Karpas-422 (cell line): Measurements from ENCODE around the gene MAGI2. TPM values are rescaled to one million over a fixed set of nuclear protein-coding genes. Genes with fewer than 3 reads are reported as not detected.

Source experiments
- DNase-seq: peaks from one replicate; pipeline ENCODE4 v3.0.0-alpha.2; 2015
- H2AFZ ChIP-seq: fragments of 200-600 bp; sonication (generic); 2 replicates; pipeline ENCODE4 v1.6.1; 2014; ENCODE audit warnings: antibody characterized with exemption, low read length, mixed read lengths
- H3K27ac ChIP-seq: fragments of 200-600 bp; sonication (generic); 2 replicates; pipeline ENCODE4 v1.5.1; 2014; ENCODE audit warnings: mild to moderate bottlenecking, low read length, moderate library complexity
- H3K27me3 ChIP-seq: fragments of 200-600 bp; sonication (generic); 2 replicates; pipeline ENCODE4 v1.6.1; 2014; ENCODE audit warnings: low read length, mixed read lengths
- H3K36me3 ChIP-seq: fragments of 200-600 bp; sonication (generic); 2 replicates; pipeline ENCODE4 v1.6.1; 2014; ENCODE audit warnings: low read length, mixed read lengths; ENCODE audit not compliant: insufficient read depth
- H3K4me1 ChIP-seq: fragments of 200-600 bp; sonication (generic); 2 replicates; pipeline ENCODE4 v1.6.1; 2014; ENCODE audit warnings: mild to moderate bottlenecking, low read length, mixed read lengths
- H3K4me2 ChIP-seq: fragments of 200-600 bp; sonication (generic); 2 replicates; pipeline ENCODE4 v1.6.1; 2014; ENCODE audit warnings: low read length, low read depth, mild to moderate bottlenecking; ENCODE audit not compliant: poor library complexity, severe bottlenecking
- H3K4me3 ChIP-seq: fragments of 200-600 bp; sonication (generic); 2 replicates; pipeline ENCODE4 v1.5.1; 2014; ENCODE audit warnings: mild to moderate bottlenecking, antibody characterized with exemption, low read length, mixed read lengths
- H3K79me2 ChIP-seq: fragments of 200-600 bp; sonication (generic); 2 replicates; pipeline ENCODE4 v1.6.1; 2014; ENCODE audit warnings: mild to moderate bottlenecking, low read length, mixed read lengths
- H3K9ac ChIP-seq: fragments of 200-600 bp; sonication (generic); 2 replicates; pipeline ENCODE4 v1.6.0; 2014; ENCODE audit warnings: low read length
- H3K9me2 ChIP-seq: fragments of 200-600 bp; sonication (generic), shearing (Covaris generic); replicated peaks from 2 replicates; pipeline ENCODE4 v1.6.0; 2014; ENCODE audit warnings: mild to moderate bottlenecking, low read length, moderate library complexity; ENCODE audit not compliant: insufficient read depth
- H3K9me3 ChIP-seq: fragments of 300-700, 200-600 bp; sonication (generic); 2 replicates; pipeline ENCODE4 v1.6.1; 2014; ENCODE audit warnings: low read length, mixed read lengths
- H4K20me1 ChIP-seq: fragments of 200-600 bp; sonication (generic); 2 replicates; pipeline ENCODE4 v1.6.1; 2014; ENCODE audit warnings: mild to moderate bottlenecking, antibody characterized with exemption, low read length, low read depth; ENCODE audit not compliant: insufficient read depth
- total RNA-seq: library from RNA; depleted of rRNA; stranded (reverse); fragments of >200 nt; shearing (Covaris generic); gene quantifications from 2 replicates; pipeline ENCODE4 v1.2.3, GENCODE V29; 2014; ENCODE audit warnings: low replicate concordance

MAGI2 gene
- total RNA-seq, 1 experiment from 2014 or later = 0.93 TPM

DNA sequence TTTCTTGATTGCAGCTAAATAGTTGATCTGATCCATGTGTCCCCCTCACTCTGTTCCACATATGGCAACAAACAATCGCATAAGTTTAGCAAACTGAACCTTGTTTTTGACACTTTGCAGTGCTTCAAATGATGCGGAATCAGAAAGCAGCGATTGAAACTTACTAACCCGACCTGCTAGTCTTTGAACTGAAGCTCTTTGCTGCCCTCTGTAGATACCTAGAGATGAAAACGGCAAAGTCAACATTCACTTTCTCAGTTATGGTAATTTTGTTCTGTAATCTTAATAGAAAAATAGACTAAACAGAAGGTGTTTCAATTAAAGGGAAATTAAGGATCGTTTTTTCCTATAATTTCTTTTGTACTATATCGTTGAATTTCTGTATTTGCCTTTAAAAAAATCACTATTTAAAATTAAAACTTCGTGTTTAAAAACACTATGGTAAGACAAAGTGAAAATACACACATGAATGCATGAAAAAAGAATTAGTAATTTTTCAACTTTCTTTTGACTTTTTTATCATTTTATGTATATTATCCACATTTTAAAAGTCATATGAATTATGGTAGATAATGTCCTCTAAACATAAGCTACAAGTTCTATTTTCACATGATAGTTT, 276.5 kb downstream of the MAGI2 start:
- H2AFZ ChIP-seq = no peak overlapping the region
- H3K79me2 ChIP-seq = no peaks in the 10 kb centered on the region
- no peaks in the 10 kb centered on the region for H4K20me1 ChIP-seq
- H3K27ac ChIP-seq = no peak overlapping the region
- H3K9me2 ChIP-seq = no peaks in the 10 kb centered on the region; the same call in 1 of the 2 replicates
- 0 out of 2 replicates have a peak, but pooled peaks cover 3% of the 10 kb centered on the region for H3K9me3 ChIP-seq
- no peak overlapping the region for H3K9ac ChIP-seq
- H3K4me2 ChIP-seq = no peak overlapping the region
- no peak overlapping the region for H3K4me3 ChIP-seq
- no peaks in the 10 kb centered on the region for H3K4me1 ChIP-seq
- H3K36me3 ChIP-seq = no peaks in the 10 kb centered on the region
- H3K27me3 ChIP-seq = no peaks in the 10 kb centered on the region
- DNase-seq = peak; percentile 67

DNA sequence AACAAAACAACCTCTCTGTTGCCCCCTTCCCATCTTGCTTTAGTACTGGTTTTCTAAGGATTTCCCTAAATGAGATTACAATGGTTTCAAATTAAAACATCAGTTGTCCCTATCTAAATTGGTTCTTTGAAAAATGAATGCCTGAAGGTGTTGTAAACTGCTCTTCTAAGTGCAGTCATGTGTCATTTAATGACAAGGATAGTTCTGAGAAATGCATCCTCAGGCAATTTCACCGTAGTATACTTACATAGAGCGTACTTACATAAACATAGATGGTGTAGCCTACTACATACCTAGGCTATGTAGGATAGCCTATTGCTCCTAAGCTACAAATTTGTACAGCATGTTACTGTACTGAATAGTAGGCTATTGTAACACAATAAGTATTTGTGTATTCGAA, 278.1 kb downstream of the MAGI2 start:
- Histone ChIP-seq H3K27ac (no peak overlapping the region), H3K4me2 (no peak overlapping the region), H3K36me3 (no peaks in the 10 kb centered on the region), H3K27me3 (no peaks in the 10 kb centered on the region), H3K9ac (no peak overlapping the region), H3K4me1 (no peaks in the 10 kb centered on the region), H3K9me2 (no peaks in the 10 kb centered on the region; the same call in 1 of the 2 replicates), H3K9me3 (peaks cover 8% of the 10 kb centered on the region; the same call in 1 of the 2 replicates), H4K20me1 (no peaks in the 10 kb centered on the region), H3K4me3 (no peak overlapping the region), H3K79me2 (no peaks in the 10 kb centered on the region), H2AFZ (no peak overlapping the region)
- DNase-seq = no peak

GRCh38 chr7:79165225-79165624, 288.2 kb downstream of the MAGI2 start:
- DNase-seq = no peak
- H3K4me3 ChIP-seq = no peak overlapping the region
- no peaks in the 10 kb centered on the region for H3K27me3 ChIP-seq
- no peaks in the 10 kb centered on the region for H3K9me2 ChIP-seq
- H3K36me3 ChIP-seq = no peaks in the 10 kb centered on the region
- no peak overlapping the region for H3K9ac ChIP-seq
- no peaks in the 10 kb centered on the region for H4K20me1 ChIP-seq
- no peaks in the 10 kb centered on the region for H3K4me1 ChIP-seq
- peaks cover 5% of the 10 kb centered on the region; the same call in 1 of the 2 replicates for H3K9me3 ChIP-seq
- no peaks in the 10 kb centered on the region for H3K79me2 ChIP-seq
- no peak overlapping the region for H3K4me2 ChIP-seq
- no peak overlapping the region for H3K27ac ChIP-seq
- H2AFZ ChIP-seq = no peak overlapping the region

DNA sequence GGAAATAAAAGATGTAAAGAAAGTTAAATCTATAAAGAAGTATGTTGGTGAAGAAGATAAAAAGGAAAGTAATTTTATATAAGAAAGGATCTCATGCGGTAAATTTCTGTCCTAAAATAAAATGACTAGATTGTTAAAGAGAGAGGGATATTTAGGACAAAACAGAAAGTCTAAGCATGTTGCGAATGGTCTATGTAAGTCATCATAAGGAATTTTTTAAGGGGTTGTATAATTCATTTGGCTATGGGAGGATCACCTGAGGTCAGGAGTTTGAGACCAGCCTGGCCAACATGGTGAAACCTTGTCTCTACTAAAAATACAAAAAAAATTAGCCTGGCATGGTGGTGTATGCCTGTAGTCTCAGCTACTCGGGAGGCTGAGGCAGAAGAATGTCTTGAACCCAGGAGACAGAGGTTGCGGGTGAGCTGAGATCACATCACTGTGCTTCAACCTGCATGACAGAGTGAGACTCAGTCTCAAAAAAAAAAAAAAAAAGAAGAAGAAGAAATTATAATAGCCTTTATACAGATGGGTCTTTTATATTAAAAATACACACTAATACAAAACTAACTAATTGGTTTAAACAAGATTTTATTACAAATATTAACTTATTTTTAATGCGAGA, 294.3 kb downstream of the MAGI2 start:
- no peaks in the 10 kb centered on the region for H3K9me2 ChIP-seq
- H3K36me3 ChIP-seq = no peaks in the 10 kb centered on the region
- H3K4me3 ChIP-seq = no peak overlapping the region
- no peak overlapping the region for H3K9ac ChIP-seq
- no peaks in the 10 kb centered on the region for H3K79me2 ChIP-seq
- no peaks in the 10 kb centered on the region for H4K20me1 ChIP-seq
- H2AFZ ChIP-seq = no peak overlapping the region
- H3K27me3 ChIP-seq = no peaks in the 10 kb centered on the region
- no peaks in the 10 kb centered on the region for H3K4me1 ChIP-seq
- H3K27ac ChIP-seq = no peak overlapping the region
- peaks cover 18% of the 10 kb centered on the region for H3K9me3 ChIP-seq
- no peak for DNase-seq
- H3K4me2 ChIP-seq = no peak overlapping the region

DNA sequence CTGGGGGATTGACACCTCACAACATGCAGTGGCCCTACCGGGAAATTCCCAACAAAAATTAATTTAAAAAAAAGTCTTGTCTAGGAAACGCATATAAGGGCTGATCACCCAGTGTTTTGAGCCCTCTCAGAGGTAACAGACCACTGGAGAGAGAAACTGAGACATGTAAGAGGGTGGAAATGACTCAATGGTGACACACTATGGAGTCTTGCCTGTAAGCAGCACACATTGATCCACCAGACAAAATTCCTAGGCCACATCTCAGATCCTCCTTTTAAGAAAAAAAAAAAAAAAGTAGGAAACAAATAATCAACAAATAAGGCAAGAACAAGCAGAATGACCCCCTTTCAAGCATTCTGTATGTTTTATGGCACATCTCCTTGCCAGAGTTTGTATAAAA, 296.2 kb downstream of the MAGI2 start:
- Histone ChIP-seq H3K4me3 (no peak overlapping the region), H3K4me1 (no peaks in the 10 kb centered on the region), H3K27ac (no peak overlapping the region)

DNA sequence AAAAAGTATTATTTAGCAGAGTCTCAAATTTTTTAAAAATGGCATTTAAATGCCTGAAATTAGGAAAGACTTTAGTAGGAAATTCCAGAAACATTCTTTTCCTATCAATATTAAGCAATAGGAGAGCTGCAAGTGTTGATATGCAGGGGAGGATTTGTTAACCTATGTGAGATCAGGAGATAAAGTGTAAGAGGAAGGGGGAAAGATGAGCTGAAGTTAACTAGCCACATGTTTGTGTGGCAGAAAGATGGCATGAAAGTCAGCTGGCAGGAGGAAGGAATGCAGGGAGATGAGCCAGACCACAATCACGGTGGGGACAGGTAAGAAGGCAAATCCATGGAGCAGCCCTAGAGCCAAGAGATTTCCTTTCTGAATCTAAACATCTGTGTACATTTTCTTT, 303.6 kb downstream of the MAGI2 start:
- no peaks in the 10 kb centered on the region for H3K27me3 ChIP-seq
- H3K4me3 ChIP-seq = no peak overlapping the region
- no peak for DNase-seq
- no peak overlapping the region for H3K27ac ChIP-seq
- no peak overlapping the region for H2AFZ ChIP-seq
- H3K9me2 ChIP-seq = no peaks in the 10 kb centered on the region
- H3K36me3 ChIP-seq = no peaks in the 10 kb centered on the region
- H3K4me1 ChIP-seq = no peaks in the 10 kb centered on the region
- H3K4me2 ChIP-seq = no peak overlapping the region
- peaks cover 24% of the 10 kb centered on the region for H3K9me3 ChIP-seq
- H4K20me1 ChIP-seq = no peaks in the 10 kb centered on the region
- no peak overlapping the region for H3K9ac ChIP-seq
- no peaks in the 10 kb centered on the region for H3K79me2 ChIP-seq

More for the DNA sequence above, 296.2 kb downstream of the MAGI2 start:
- H3K79me2 ChIP-seq = no peaks in the 10 kb centered on the region
- no peaks in the 10 kb centered on the region for H4K20me1 ChIP-seq
- H3K9me3 ChIP-seq = peaks cover 18% of the 10 kb centered on the region
- H3K9ac ChIP-seq = no peak overlapping the region
- H3K9me2 ChIP-seq = no peaks in the 10 kb centered on the region
- H3K27me3 ChIP-seq = no peaks in the 10 kb centered on the region
- no peak for DNase-seq
- H3K36me3 ChIP-seq = no peaks in the 10 kb centered on the region
- no peak overlapping the region for H3K4me2 ChIP-seq
- H2AFZ ChIP-seq = no peak overlapping the region

DNA sequence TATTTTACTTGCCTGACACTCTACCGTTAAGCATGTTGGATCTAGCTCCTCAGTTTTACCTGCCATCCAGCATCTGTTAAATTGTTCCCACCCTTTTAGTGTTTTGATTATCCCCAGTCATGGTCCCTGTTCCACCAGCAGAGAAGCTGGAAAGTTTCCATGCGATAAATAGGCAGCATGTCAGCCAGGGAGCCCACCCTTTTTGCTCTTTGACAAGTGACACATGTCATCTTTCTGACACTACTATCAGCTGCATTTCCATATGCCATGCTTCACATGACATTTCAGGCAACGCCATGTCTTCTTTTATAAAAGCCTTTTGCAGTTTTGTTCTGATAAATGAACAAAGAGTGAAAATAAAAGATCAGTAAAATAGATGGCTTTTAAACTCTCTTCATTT, 310.8 kb downstream of the MAGI2 start:
- no peaks in the 10 kb centered on the region for H3K27me3 ChIP-seq

DNA sequence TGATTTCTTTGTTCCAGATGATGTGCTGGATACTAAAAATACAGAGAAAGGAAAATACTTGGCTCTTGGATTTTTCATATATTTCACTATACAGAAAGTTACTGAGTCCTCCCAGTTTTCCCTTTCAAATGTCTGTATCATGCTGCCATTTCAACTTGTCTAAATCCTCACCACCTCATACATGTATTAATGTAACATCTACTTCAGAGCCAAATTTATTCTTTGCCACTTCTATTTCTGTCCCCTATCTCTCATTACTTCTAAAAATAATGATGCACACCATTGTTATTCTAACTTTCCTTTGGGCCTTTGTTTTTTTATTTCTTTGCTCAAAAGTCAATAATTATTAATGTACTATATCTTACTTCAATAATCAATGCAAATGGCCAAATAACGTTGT, 312.2 kb downstream of the MAGI2 start:
- Histone ChIP-seq H3K36me3 (no peaks in the 10 kb centered on the region), H3K27ac (no peak overlapping the region), H3K4me2 (no peak overlapping the region), H3K79me2 (no peaks in the 10 kb centered on the region), H3K9me2 (no peaks in the 10 kb centered on the region), H3K9ac (no peak overlapping the region), H3K4me1 (no peaks in the 10 kb centered on the region), H4K20me1 (no peaks in the 10 kb centered on the region), H3K27me3 (no peaks in the 10 kb centered on the region), H2AFZ (no peak overlapping the region), H3K9me3 (peaks cover 7% of the 10 kb centered on the region; the same call in 1 of the 2 replicates), H3K4me3 (no peak overlapping the region)
- DNase-seq = no peak

More for the DNA sequence above, 310.8 kb downstream of the MAGI2 start:
- no peak overlapping the region for H3K9ac ChIP-seq
- no peaks in the 10 kb centered on the region for H4K20me1 ChIP-seq
- H2AFZ ChIP-seq = no peak overlapping the region
- no peak for DNase-seq
- H3K9me3 ChIP-seq = peaks cover 4% of the 10 kb centered on the region; the same call in 1 of the 2 replicates
- H3K9me2 ChIP-seq = no peaks in the 10 kb centered on the region
- H3K4me1 ChIP-seq = no peaks in the 10 kb centered on the region
- H3K4me3 ChIP-seq = no peak overlapping the region
- H3K36me3 ChIP-seq = no peaks in the 10 kb centered on the region
- no peaks in the 10 kb centered on the region for H3K79me2 ChIP-seq
- no peak overlapping the region for H3K27ac ChIP-seq
- H3K4me2 ChIP-seq = no peak overlapping the region
